D721Med (cell line): ENCODE measurements around the gene CDYL.

Source experiments
- DNase-seq: peaks from one replicate; pipeline ENCODE4 v3.0.0; 2011; ENCODE audit warnings: low spot score; ENCODE audit not compliant: insufficient read length
- FAIRE-seq: peaks from 2 replicates; lab custom pipeline; 2011; peaks lifted over from hg19 to GRCh38; lab: Jason Lieb, UNC
- CTCF ChIP-seq: IDR thresholded peaks from 2 replicates; pipeline ENCODE4 v1.5.1; 2012; ENCODE audit warnings: mild to moderate bottlenecking, control low read depth; ENCODE audit not compliant: insufficient read depth; ENCODE audit errors: missing control alignments

The CDYL gene

DNA sequence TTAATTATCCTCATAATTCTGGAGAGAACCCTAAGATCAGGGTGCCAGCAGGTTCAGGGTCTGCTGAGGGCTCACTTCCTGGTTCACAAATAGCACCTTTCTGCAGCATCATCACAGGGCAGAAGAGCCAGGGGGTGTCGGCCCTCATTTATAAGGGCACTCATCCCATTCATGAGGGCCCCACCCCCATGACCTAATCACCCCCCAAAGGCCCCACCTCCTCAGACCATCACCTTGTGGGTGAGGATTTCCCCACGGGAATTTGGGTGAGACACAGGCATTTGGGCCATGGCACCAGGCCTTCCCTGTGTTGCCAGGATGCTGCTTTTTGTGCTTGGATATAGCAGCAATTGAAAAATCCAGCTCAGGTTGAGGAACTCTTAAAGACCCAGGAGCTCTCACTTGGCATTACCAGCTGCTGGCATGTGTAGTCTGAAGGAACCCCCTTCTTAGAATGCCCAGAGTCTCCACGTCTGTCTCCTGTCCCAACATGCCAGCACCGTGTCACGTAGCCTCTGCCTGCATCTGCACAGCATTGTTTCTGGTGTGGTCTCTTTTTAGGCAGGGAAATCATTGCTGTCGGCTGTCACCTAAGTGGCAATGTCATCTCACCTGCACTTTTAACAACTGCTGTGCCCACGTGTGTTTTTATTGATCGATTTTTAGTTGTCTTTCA is 156.2 kb downstream of the CDYL start:
- DNase-seq = no peak
- no peak for FAIRE-seq
- TF ChIP-seq CTCF = no peak

DNA sequence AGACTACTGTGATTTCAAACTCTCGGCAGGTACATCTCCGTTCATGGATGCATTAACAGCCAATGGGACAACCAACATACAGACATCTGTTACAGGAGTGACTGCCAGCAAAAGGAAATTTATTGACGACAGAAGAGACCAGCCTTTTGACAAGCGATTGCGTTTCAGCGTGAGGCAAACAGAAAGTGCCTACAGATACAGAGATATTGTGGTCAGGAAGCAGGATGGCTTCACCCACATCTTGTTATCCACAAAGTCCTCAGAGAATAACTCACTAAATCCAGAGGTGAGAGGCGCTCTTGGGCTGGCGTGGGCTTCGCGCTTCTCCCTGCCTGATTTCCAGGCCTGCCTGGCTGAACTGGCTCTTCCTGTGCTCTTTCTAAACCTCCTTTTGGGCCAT is 159.3 kb downstream of the CDYL start:
- DNase-seq = no peak
- TF ChIP-seq CTCF = no peak
- FAIRE-seq = no peak

- DNase-seq (no peak), FAIRE-seq (no peak)
- no peak for TF ChIP-seq CTCF
Measured at GRCh38 chr6:4935975-4936680, 159.9 kb downstream of the CDYL start.

DNA sequence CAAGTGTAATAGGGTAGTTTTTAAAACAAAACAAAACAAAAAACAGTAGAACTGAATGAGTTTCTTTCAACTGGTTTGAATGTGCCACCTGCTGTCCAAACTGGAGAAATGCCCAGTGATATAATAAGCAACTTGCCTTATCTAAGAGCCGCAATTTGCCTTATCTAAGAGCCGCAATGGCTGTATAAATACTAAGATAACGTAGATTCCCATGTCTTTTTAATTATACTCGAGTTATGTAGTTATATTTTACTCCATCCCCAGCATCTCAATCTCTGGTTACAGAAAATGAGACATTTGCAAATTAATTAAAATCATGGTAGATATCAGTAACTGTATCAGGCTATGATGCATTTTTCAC is 160.5 kb downstream of the CDYL start:
- FAIRE-seq = no peak

DNA sequence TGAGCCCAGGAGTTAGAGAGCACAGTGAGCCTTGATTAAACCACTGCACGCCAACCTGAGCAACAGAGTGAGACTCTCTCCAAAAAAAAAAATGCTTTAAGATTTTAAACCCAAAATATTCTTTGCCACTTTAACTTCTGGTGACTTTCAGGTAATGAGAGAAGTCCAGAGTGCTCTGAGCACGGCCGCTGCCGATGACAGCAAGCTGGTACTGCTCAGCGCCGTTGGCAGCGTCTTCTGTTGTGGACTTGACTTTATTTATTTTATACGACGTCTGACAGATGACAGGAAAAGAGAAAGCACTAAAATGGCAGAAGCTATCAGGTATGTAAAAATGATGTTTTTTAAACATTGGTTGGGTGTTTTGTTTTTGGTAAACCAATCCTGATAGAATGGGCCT is 161.2 kb downstream of the CDYL start:
- TF ChIP-seq CTCF = no peak
- FAIRE-seq = no peak

More for the DNA sequence above, 160.5 kb downstream of the CDYL start:
- peak; percentile 69 for TF ChIP-seq CTCF
- DNase-seq = no peak

DNA sequence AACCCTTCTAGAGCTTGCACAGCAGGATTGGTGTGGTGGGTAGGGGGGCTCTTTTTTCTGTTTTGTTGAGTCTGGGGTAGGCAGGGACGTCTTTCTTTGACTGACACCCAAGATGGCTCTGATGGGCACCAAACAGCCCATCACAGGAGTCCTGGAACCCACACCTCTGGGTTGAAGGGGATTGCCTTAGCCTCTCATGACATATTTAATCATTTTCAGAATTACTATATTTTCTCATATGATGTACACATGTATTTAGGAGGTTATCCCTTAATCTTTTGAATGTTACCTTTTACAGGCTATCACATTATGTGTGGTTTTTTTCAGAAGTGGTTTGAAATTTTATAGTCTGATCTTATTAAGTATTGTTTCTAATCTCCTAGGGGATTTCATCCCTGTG is 163.0 kb downstream of the CDYL start:
- FAIRE-seq (no peak), DNase-seq (no peak)
- TF ChIP-seq CTCF = no peak

More for the DNA sequence above, 161.2 kb downstream of the CDYL start:
- no peak for DNase-seq

DNA sequence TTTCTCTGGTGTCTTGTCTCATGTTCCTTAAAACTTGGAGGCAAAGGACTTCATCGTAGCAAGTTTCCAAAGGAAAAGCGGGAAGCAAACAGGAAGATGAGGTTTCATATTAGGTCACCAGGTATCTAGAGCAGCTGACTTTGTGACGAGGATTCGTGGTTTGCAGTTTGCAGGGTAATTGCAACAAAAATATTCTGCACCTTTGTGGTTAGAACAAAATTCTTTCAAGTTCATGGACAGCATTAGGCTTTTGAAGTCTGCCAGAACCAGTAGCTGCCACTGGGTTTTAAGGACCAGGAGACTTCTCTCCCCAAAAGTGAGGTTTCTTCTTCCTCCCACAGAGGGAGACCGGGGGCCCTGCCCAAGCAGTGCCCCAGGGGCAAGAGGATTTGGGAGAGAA is 164.2 kb downstream of the CDYL start:
- no peak for FAIRE-seq
- TF ChIP-seq CTCF = no peak
- DNase-seq = no peak
